ENCODE results near the gene SDHB.

Gene SDHB

GRCh38 chr1:16978567-16979474, 75.0 kb downstream of the SDHB start:
- TF ChIP-seq CTCF (conservative IDR thresholded peaks at IDR 0.05; ENCODE audit: low read depth, low read length): no peak
- peak; percentile 93 for DNase-seq (ENCODE audit: low read depth)
- H3K4me3 ChIP-seq (ENCODE audit: low read depth, low read length): peak overlapping the region; percentile 52

- no peak for DNase-seq (ENCODE audit: low read depth)
- TF ChIP-seq CTCF (conservative IDR thresholded peaks at IDR 0.05; ENCODE audit: low read depth, low read length): no peak
- no peak overlapping the region for H3K4me3 ChIP-seq (ENCODE audit: low read depth, low read length)
Observed at GRCh38 chr1:16978139-16978538, 75.7 kb downstream of the SDHB start.

GRCh38 chr1:16977377-16977776, 76.5 kb downstream of the SDHB start:
- no peak for DNase-seq (ENCODE audit: low read depth)
- no peak overlapping the region for H3K4me3 ChIP-seq (ENCODE audit: low read depth, low read length)
- TF ChIP-seq CTCF (conservative IDR thresholded peaks at IDR 0.05; ENCODE audit: low read depth, low read length): no peak

GRCh38 chr1:16976966-16977365, 76.9 kb downstream of the SDHB start:
- no peak for DNase-seq (ENCODE audit: low read depth)
- no peak for TF ChIP-seq CTCF (conservative IDR thresholded peaks at IDR 0.05; ENCODE audit: low read depth, low read length)
- no peak overlapping the region for H3K4me3 ChIP-seq (ENCODE audit: low read depth, low read length)

- no peak for DNase-seq (ENCODE audit: low read depth)
- no peak for TF ChIP-seq CTCF (conservative IDR thresholded peaks at IDR 0.05; ENCODE audit: low read depth, low read length)
- no peak overlapping the region for H3K4me3 ChIP-seq (ENCODE audit: low read depth, low read length)
Observed at GRCh38 chr1:16975838-16976237, 78.0 kb downstream of the SDHB start.

GRCh38 chr1:16975211-16975610, 78.6 kb downstream of the SDHB start:
- DNase-seq (ENCODE audit: low read depth): no peak
- no peak for TF ChIP-seq CTCF (conservative IDR thresholded peaks at IDR 0.05; ENCODE audit: low read depth, low read length)
- no peak overlapping the region for H3K4me3 ChIP-seq (ENCODE audit: low read depth, low read length)

- no peak for DNase-seq (ENCODE audit: low read depth)
- no peak for TF ChIP-seq CTCF (conservative IDR thresholded peaks at IDR 0.05; ENCODE audit: low read depth, low read length)
- H3K4me3 ChIP-seq (ENCODE audit: low read depth, low read length): no peak overlapping the region
Observed at GRCh38 chr1:16973215-16973614, 80.6 kb downstream of the SDHB start.

Data from choroid plexus epithelial cell (primary cell).